Measurements from ENCODE around the gene MYLK3.

The MYLK3 gene

DNA sequence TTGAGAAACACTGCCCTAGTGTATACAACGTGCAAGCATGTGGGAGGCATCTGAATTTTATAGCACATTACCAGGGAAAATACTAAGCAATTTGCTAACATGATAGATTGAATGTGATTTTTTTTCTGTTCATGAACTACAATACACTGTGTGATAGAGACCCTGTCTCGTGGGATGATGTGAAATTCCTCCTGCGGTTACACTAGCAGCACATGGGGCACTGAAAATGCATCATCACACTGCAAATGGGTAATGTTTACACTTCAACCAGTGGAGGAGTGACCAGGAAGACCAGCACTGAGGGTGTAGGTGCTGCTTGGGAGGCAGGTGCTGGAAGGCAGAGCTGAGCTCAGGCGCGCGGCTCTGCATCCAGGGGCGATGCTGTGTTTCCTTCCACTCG lies 29.9 kb downstream of the MYLK3 start:
- no peak for TF ChIP-seq TAF1 (IDR thresholded peaks at IDR 0.05; ENCODE audit: borderline replicate concordance, low read depth, low read length)
- no peak for TF ChIP-seq POLR2A (IDR thresholded peaks at IDR 0.05; ENCODE audit: low read depth, low read length)
- TF ChIP-seq POLR2AphosphoS5 (IDR thresholded peaks at IDR 0.05; ENCODE audit: low read depth, low read length) = no peak
- DNase-seq (ENCODE audit: insufficient read length) (no peak), FAIRE-seq (no peak)

DNA sequence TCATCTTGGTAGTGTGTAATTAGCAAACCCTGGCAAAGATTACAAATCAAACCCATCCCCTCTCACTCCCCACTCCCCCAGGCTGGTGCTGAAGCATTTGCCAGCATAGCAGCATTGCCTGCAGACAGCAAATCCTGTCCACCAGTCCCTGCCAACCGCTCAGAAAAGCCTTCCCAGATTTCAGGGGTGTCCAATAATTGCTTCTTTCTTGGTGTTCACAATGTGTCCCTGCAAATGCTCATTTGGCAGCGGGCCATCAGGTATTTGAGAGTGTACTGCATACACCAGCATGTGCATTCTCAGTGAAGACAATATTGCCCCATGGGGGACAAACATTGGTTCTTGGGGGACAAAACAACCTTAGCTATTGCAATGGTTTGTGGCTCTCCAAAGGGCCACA lies 30.5 kb downstream of the MYLK3 start:
- FAIRE-seq (no peak), DNase-seq (ENCODE audit: insufficient read length) (no peak)
- no peak for TF ChIP-seq POLR2A (IDR thresholded peaks at IDR 0.05; ENCODE audit: low read depth, low read length)
- no peak for TF ChIP-seq POLR2AphosphoS5 (IDR thresholded peaks at IDR 0.05; ENCODE audit: low read depth, low read length)
- no peak for TF ChIP-seq TAF1 (IDR thresholded peaks at IDR 0.05; ENCODE audit: borderline replicate concordance, low read depth, low read length)

DNA sequence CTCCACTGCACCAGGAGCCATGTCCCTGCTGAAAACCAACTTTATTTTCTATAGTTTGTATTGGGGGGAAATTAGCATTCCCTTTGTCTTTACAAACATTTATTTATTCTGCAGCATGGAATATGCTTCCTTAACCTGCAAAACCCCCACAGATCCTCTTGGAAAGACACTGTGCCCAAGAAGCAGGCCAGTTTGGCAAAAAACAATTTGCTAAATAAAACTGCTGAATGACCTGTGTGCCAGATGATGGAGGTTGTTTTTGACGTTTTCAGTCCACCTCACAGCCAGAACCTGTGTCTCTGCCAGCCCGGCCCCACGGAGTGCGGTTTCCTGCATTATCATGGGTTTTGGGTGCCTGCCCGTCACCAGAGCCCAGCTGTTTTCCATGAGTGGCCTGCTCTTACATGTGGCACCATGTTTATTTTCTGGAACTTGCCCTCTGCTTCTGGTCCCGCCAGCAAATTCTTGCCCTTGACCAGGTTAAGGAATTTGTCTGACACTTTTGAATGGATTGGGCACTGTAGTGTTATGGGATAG lies 32.3 kb downstream of the MYLK3 start:
- FAIRE-seq (no peak), DNase-seq (ENCODE audit: insufficient read length) (no peak)
- no peak for TF ChIP-seq POLR2AphosphoS5 (IDR thresholded peaks at IDR 0.05; ENCODE audit: low read depth, low read length)
- no peak for TF ChIP-seq TAF1 (IDR thresholded peaks at IDR 0.05; ENCODE audit: borderline replicate concordance, low read depth, low read length)
- TF ChIP-seq POLR2A (IDR thresholded peaks at IDR 0.05; ENCODE audit: low read depth, low read length) = no peak

DNA sequence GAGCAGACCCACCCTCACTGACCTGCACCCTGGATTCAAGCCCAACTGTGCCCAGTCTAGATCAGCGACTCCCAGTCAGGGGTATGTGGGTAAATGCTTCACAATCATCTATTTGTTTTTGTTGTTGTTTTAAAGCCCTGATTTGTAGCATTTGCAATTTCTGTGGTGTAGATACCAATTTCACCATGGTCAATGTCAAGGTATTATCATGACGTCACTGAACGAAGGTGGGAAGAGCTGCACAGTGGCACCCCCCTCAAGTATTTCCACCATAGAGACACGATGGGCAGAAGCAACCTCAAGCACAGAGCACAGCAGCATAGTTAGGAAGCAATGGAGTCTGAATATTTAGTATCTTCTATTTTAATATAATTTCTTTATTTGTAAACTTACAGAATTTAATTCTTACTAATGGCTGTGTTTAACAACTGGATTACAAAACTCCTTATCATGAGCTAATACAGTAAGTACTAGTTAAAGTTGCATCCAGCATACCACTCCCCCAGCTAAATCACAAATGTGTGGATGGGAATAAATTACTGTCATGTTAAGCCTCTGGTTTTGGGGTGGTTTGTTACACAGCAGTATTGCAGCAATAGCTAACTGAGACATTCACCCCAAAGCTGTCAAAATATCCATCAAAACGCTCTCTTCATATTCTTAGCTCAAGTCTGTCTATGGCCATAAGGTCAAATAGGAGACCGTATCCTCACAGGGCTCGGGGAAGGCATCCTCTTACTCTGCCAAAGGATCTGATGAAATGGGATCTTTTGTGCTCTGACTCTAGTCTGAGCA lies 33.1 kb downstream of the MYLK3 start:
- FAIRE-seq (no peak), DNase-seq (ENCODE audit: insufficient read length) (no peak)
- TF ChIP-seq POLR2AphosphoS5 (IDR thresholded peaks at IDR 0.05; ENCODE audit: low read depth, low read length) (no peak), TAF1 (IDR thresholded peaks at IDR 0.05; ENCODE audit: borderline replicate concordance, low read depth, low read length) (no peak), POLR2A (IDR thresholded peaks at IDR 0.05; ENCODE audit: low read depth, low read length) (no peak)

DNA sequence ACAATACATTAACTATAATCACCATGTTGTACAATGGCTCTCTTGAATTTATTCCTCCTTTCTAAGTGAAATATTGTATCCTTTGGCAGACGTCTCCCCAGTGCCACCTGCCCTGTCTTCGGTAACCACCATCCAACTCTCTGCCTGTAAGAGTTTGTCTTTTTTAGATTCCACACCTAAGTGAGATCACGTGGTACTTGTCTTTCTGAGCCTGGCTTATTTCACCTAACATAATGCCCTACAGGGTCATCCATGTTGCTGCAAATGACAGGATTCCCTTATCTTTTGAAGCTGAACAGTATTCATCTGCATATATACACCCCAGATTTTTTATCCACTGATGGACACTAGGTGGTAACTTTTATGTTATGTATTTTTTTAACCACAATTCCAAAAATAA lies 34.5 kb downstream of the MYLK3 start:
- peak; percentile 44 for FAIRE-seq

DNA sequence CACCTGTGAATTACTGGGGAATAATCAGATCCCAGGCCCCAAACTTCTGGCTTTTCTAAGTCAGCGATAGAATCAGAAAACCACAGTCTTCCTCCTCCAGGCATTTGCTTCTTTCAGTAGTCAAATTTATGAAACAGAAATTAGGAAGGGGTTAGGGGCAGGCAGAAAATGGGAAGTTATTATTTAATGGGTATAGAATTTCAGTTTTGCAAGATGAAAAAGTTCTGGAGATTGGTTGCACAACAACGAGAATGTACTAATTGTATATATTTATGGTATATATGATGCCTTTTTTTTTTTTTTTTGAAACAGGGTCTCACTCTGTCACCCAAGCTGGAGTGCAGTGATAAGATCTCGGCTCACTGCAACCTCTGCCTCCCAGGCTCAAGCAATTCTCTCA lies 35.2 kb downstream of the MYLK3 start:
- DNase-seq (ENCODE audit: insufficient read length) (no peak), FAIRE-seq (no peak)
- TF ChIP-seq POLR2A (IDR thresholded peaks at IDR 0.05; ENCODE audit: low read depth, low read length) (no peak), POLR2AphosphoS5 (IDR thresholded peaks at IDR 0.05; ENCODE audit: low read depth, low read length) (no peak), TAF1 (IDR thresholded peaks at IDR 0.05; ENCODE audit: borderline replicate concordance, low read depth, low read length) (no peak)

More for the DNA sequence above, 34.5 kb downstream of the MYLK3 start:
- TF ChIP-seq POLR2AphosphoS5 (IDR thresholded peaks at IDR 0.05; ENCODE audit: low read depth, low read length) = no peak
- no peak for TF ChIP-seq POLR2A (IDR thresholded peaks at IDR 0.05; ENCODE audit: low read depth, low read length)
- TF ChIP-seq TAF1 (IDR thresholded peaks at IDR 0.05; ENCODE audit: borderline replicate concordance, low read depth, low read length) = no peak
- no peak for DNase-seq (ENCODE audit: insufficient read length)

DNA sequence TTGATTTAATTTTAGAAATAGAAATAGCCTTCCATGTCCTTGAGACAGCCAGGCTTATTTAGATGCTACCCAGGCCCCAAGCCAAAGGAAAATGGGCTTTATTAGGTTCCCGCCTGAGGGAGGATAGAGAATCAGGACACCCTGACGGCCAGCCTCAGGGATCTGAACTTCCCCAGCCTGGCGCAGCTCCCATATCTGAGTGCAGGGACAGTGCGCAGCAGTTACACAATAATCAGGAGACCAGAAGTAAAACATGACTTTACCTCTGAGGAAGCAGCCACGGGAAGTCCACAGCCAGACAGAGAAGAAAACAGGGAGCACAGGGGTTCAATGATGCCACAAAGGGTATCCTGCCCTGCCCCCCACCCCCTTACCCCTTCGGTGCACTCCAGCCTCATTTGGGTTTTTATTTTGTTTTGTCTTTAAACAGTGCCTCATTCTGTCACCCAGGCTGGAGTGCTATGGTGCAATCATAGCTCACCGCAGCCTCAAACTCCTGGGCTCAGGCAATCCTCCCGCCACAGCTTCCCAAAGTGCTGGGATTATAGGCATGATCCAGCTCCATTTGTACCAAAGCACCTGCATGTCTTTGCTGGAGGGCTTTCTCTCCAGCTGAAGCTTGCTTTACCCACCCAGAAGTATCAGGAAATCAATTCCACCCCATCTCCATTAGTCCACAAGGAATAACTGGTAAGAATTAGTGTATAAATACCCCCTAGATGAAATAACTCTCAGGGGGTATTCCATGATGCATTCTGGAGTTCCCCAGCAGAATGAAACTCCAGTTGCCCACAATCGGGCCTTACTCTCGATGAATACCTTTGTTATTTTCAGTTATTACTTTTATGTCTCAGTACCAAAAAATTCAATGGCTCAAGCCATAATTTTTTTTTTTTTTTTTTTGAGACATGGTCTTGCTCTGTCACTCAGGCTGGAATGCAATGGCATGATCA lies 36.8 kb downstream of the MYLK3 start:
- DNase-seq (ENCODE audit: insufficient read length) = no peak
- no peak for TF ChIP-seq POLR2AphosphoS5 (IDR thresholded peaks at IDR 0.05; ENCODE audit: low read depth, low read length)
- TF ChIP-seq TAF1 (IDR thresholded peaks at IDR 0.05; ENCODE audit: borderline replicate concordance, low read depth, low read length) = no peak
- TF ChIP-seq POLR2A (IDR thresholded peaks at IDR 0.05; ENCODE audit: low read depth, low read length) = no peak
- FAIRE-seq = no peak

DNA sequence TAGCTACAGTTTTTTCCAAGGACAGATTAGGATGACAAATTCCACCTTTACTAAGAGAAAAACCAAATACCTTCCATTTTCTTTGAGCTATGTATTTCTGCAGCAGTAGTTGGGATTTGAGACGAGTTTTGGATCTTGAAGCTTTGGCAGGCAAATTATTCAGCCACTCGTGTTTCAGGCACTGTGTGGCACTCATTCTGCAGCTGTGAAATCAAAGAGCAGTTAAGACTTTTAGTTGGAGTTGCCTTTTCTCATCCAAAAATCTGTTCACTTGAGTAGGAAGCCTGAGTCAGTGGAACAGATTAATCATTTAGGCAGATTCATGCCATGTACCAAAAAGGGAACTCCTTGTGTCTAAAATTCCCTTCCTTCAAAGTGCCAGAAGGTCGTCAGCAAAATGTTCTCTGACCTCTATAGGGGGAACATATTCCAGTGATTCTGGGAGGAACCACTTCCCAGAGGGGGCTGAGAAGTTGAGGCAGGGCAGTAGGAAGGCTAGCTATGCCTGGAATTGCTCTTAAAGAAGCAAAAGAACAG lies 38.6 kb downstream of the MYLK3 start:
- TF ChIP-seq POLR2AphosphoS5 (IDR thresholded peaks at IDR 0.05; ENCODE audit: low read depth, low read length) (no peak), POLR2A (IDR thresholded peaks at IDR 0.05; ENCODE audit: low read depth, low read length) (no peak), TAF1 (IDR thresholded peaks at IDR 0.05; ENCODE audit: borderline replicate concordance, low read depth, low read length) (no peak)
- no peak for DNase-seq (ENCODE audit: insufficient read length)
- FAIRE-seq = no peak

DNA sequence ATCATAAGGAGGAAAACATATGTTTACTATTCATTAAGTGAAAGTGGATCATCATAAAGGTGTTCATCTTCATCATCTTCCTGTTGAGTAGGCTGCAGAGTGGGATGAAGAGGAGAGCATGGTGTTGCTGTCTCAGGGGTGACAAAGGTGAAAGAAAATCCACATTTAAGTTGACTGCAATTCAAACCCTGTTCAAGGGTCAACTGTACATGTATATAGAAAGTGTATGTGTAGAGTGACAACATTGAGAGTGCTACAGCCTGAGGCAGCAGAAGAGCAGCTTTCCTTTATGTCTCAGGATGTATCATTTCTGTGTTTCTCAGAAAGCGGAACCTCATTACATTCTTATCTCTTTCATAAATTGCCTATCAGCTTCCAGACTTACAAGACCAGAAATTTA lies 41.5 kb downstream of the MYLK3 start:
- peak; percentile 48 for FAIRE-seq
- DNase-seq (ENCODE audit: insufficient read length) = no peak
- TF ChIP-seq POLR2AphosphoS5 (IDR thresholded peaks at IDR 0.05; ENCODE audit: low read depth, low read length) (no peak), TAF1 (IDR thresholded peaks at IDR 0.05; ENCODE audit: borderline replicate concordance, low read depth, low read length) (no peak), POLR2A (IDR thresholded peaks at IDR 0.05; ENCODE audit: low read depth, low read length) (no peak)

DNA sequence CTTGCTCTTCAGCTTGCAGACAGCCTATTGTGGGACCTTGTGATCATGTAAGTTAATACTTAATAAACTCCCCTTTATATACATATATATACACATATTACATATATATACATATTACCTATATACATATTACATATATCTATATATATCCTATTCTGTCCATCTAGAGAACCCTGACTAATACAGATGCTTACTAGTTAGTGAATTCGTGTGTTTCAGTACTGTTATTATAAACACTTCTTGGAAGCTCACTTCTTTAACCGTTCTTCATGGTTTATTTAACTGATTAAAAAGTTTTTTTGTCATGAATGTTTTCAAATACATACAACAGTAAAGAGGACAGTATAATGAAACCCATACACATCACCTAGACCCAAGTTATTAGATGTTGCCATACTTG lies 46.1 kb downstream of the MYLK3 start:
- DNase-seq (ENCODE audit: insufficient read length) = no peak
- no peak for FAIRE-seq
- TF ChIP-seq TAF1 (IDR thresholded peaks at IDR 0.05; ENCODE audit: borderline replicate concordance, low read depth, low read length) (no peak), POLR2A (IDR thresholded peaks at IDR 0.05; ENCODE audit: low read depth, low read length) (no peak), POLR2AphosphoS5 (IDR thresholded peaks at IDR 0.05; ENCODE audit: low read depth, low read length) (no peak)

DNA sequence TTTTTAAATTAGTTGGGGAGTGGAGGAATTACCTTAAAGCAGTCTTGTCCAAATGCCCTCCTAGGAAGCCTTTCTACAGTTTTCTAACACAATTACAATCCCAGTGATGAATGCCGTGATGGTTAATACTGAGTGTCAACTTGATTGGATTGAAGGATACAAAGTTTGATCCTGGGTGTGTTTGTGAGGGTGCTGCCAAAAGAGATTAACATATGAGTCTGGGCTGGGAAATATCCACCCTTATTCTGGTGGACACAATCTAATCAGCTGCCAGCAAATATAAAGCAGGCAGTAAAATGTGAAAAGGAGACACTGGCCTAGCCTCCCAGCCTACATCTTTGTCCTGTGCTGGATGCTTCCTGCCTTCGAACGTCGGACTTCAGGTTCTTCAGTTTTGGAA lies 46.5 kb downstream of the MYLK3 start:
- DNase-seq (ENCODE audit: insufficient read length) = no peak
- TF ChIP-seq POLR2AphosphoS5 (IDR thresholded peaks at IDR 0.05; ENCODE audit: low read depth, low read length) (no peak), TAF1 (IDR thresholded peaks at IDR 0.05; ENCODE audit: borderline replicate concordance, low read depth, low read length) (no peak), POLR2A (IDR thresholded peaks at IDR 0.05; ENCODE audit: low read depth, low read length) (no peak)
- no peak for FAIRE-seq
